NCI-H1694 treated with DMSO at 0.1 percent for 48 hours (cell line): Measurements from ENCODE around the gene CLTB.
"Not testable (repeated sequence)": the region's sequence is repeated elsewhere in the genome, so short reads cannot be mapped to it uniquely, and the experiment has no call there.

Experiments used
- DNase-seq: peaks from one replicate; lab custom pipeline; 2025; lab: John Stamatoyannopoulos, UW

The CLTB gene

GRCh38 chr5:176426876-176427275 is 10.5 kb upstream of the CLTB start:
- no peak for DNase-seq

GRCh38 chr5:176425791-176426190 is 9.5 kb upstream of the CLTB start:
- DNase-seq: no peak

GRCh38 chr5:176425138-176425537 is 8.8 kb upstream of the CLTB start:
- no peak for DNase-seq

- DNase-seq: no peak
Observed at GRCh38 chr5:176424181-176424580, 7.8 kb upstream of the CLTB start.

- no peak for DNase-seq
Observed at GRCh38 chr5:176420972-176421544, 4.7 kb upstream of the CLTB start.

- DNase-seq: no peak
Observed at GRCh38 chr5:176420086-176420485, 3.7 kb upstream of the CLTB start.

- DNase-seq: no peak
Observed at GRCh38 chr5:176418251-176418650, 1.9 kb upstream of the CLTB start.

GRCh38 chr5:176416965-176417364 is 626 bp upstream of the CLTB start:
- no peak for DNase-seq

- no peak for DNase-seq
Observed at GRCh38 chr5:176415240-176415951, 943 bp downstream of the CLTB start.

- DNase-seq: no peak
Observed at GRCh38 chr5:176414704-176415103, 1.6 kb downstream of the CLTB start.

- DNase-seq: no peak
Observed at GRCh38 chr5:176413709-176414191, 2.6 kb downstream of the CLTB start.

- DNase-seq: no peak
Observed at GRCh38 chr5:176413255-176413565, 3.1 kb downstream of the CLTB start.

- DNase-seq: no peak
Observed at GRCh38 chr5:176412517-176413254, 3.7 kb downstream of the CLTB start.

GRCh38 chr5:176410486-176411180 is 5.7 kb downstream of the CLTB start:
- no peak for DNase-seq

- no peak for DNase-seq
Observed at GRCh38 chr5:176409765-176410164, 6.6 kb downstream of the CLTB start.

- no peak for DNase-seq
Observed at GRCh38 chr5:176408590-176408989, 7.7 kb downstream of the CLTB start.

GRCh38 chr5:176408252-176408573 is 8.1 kb downstream of the CLTB start:
- DNase-seq: not testable (repeated sequence)

GRCh38 chr5:176407456-176408251 is 8.7 kb downstream of the CLTB start:
- no peak for DNase-seq

GRCh38 chr5:176406436-176407052 is 9.8 kb downstream of the CLTB start:
- DNase-seq: no peak

GRCh38 chr5:176405656-176406435 is 10.5 kb downstream of the CLTB start:
- DNase-seq: no peak
